ENCODE data around the gene RPH3AL.
"Not testable (repeated sequence)": the region's sequence is repeated elsewhere in the genome, so short reads cannot be mapped to it uniquely, and the experiment has no call there.

RPH3AL gene

GRCh38 chr17:199191-199604, 153.4 kb downstream of the RPH3AL start:
- no peak for ATAC-seq
- TF ChIP-seq ZC3H10 (CRISPR knock-in tag; IDR thresholded peaks at IDR 0.05) (no peak), ISL1 (CRISPR knock-in tag; IDR thresholded peaks at IDR 0.05) (no peak), CREB5 (CRISPR knock-in tag; IDR thresholded peaks at IDR 0.05; ENCODE audit: low read depth) (no peak), RARB (CRISPR knock-in tag; IDR thresholded peaks at IDR 0.05) (no peak), ESRRG (CRISPR knock-in tag; IDR thresholded peaks at IDR 0.05) (no peak), PPARA (CRISPR knock-in tag; IDR thresholded peaks at IDR 0.05; ENCODE audit: borderline replicate concordance) (no peak), GLIS3 (CRISPR knock-in tag; IDR thresholded peaks at IDR 0.05) (no peak), ZNF565 (CRISPR knock-in tag; conservative IDR thresholded peaks at IDR 0.05; ENCODE audit: low read depth) (no peak), ZFP3 (CRISPR knock-in tag; IDR thresholded peaks at IDR 0.05) (no peak), TCF4 (CRISPR knock-in tag; IDR thresholded peaks at IDR 0.05; ENCODE audit: borderline replicate concordance) (no peak), TSHZ2 (CRISPR knock-in tag; IDR thresholded peaks at IDR 0.05) (no peak), OSR1 (CRISPR knock-in tag; IDR thresholded peaks at IDR 0.05) (no peak), BACH2 (CRISPR knock-in tag; IDR thresholded peaks at IDR 0.05; ENCODE audit: borderline replicate concordance) (no peak), SNAI2 (CRISPR knock-in tag; IDR thresholded peaks at IDR 0.05) (no peak), ZNF8 (CRISPR knock-in tag; IDR thresholded peaks at IDR 0.05) (no peak), TOX (CRISPR knock-in tag; IDR thresholded peaks at IDR 0.05; ENCODE audit: borderline replicate concordance) (no peak), ZNF70 (CRISPR knock-in tag; IDR thresholded peaks at IDR 0.05) (no peak)
- TF ChIP-seq, protein P1, sequence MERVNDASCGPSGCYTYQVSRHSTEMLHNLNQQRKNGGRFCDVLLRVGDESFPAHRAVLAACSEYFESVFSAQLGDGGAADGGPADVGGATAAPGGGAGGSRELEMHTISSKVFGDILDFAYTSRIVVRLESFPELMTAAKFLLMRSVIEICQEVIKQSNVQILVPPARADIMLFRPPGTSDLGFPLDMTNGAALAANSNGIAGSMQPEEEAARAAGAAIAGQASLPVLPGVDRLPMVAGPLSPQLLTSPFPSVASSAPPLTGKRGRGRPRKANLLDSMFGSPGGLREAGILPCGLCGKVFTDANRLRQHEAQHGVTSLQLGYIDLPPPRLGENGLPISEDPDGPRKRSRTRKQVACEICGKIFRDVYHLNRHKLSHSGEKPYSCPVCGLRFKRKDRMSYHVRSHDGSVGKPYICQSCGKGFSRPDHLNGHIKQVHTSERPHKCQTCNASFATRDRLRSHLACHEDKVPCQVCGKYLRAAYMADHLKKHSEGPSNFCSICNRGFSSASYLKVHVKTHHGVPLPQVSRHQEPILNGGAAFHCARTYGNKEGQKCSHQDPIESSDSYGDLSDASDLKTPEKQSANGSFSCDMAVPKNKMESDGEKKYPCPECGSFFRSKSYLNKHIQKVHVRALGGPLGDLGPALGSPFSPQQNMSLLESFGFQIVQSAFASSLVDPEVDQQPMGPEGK (CRISPR knock-in tag; IDR thresholded peaks at IDR 0.05; ENCODE audit: borderline replicate concordance), result no peak
- TF ChIP-seq, protein P2, sequence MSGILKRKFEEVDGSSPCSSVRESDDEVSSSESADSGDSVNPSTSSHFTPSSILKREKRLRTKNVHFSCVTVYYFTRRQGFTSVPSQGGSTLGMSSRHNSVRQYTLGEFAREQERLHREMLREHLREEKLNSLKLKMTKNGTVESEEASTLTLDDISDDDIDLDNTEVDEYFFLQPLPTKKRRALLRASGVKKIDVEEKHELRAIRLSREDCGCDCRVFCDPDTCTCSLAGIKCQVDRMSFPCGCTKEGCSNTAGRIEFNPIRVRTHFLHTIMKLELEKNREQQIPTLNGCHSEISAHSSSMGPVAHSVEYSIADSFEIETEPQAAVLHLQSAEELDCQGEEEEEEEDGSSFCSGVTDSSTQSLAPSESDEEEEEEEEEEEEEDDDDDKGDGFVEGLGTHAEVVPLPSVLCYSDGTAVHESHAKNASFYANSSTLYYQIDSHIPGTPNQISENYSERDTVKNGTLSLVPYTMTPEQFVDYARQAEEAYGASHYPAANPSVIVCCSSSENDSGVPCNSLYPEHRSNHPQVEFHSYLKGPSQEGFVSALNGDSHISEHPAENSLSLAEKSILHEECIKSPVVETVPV (CRISPR knock-in tag; IDR thresholded peaks at IDR 0.05), result no peak

DNA sequence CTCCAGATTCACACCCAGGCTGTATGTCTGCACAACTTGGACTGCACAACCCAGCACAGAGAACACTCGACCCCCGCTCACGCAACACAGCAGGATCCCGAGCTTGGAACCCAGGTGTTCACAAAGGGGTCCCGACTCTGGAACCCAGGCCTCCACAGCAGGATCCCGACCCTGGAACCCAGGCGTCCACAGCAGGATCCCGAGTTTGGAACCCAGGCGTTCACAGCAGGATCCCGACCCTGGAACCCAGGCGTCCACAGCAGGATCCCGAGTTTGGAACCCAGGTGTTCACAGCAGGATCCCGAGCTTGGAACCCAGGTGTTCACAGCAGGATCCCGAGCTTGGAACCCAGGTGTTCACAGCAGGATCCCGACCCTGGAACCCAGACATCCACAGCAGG, 154.4 kb downstream of the RPH3AL start:
- not testable (repeated sequence) for ATAC-seq

GRCh38 chr17:197352-197751, 155.3 kb downstream of the RPH3AL start:
- TF ChIP-seq CSDC2 (CRISPR knock-in tag; IDR thresholded peaks at IDR 0.05) (no peak), ZC3H10 (CRISPR knock-in tag; IDR thresholded peaks at IDR 0.05) (no peak), RARB (CRISPR knock-in tag; IDR thresholded peaks at IDR 0.05) (no peak), GLIS3 (CRISPR knock-in tag; IDR thresholded peaks at IDR 0.05) (no peak), ESRRG (CRISPR knock-in tag; IDR thresholded peaks at IDR 0.05) (no peak), ARNTL (CRISPR knock-in tag; IDR thresholded peaks at IDR 0.05; ENCODE audit: borderline replicate concordance, low read depth) (no peak), CREB5 (CRISPR knock-in tag; IDR thresholded peaks at IDR 0.05; ENCODE audit: low read depth) (no peak)

More at GRCh38 chr17:197352-197751, 155.3 kb downstream of the RPH3AL start:
- no peak for ATAC-seq
